ENCODE measurements around the gene ERC1.
A peak's percentile ranks its signal among the peaks of the same experiment; 100 is the strongest.

The ERC1 gene

GRCh38 chr12:954741-955140, 36.3 kb upstream of the ERC1 start:
- H3K27me3 ChIP-seq: no peaks in the 10 kb centered on the region
- no peaks in the 10 kb centered on the region for H3K9me3 ChIP-seq
- no peak overlapping the region for H3K27ac ChIP-seq
- no peak overlapping the region for H3K9ac ChIP-seq
- H3K36me3 ChIP-seq: no peaks in the 10 kb centered on the region
- no peaks in the 10 kb centered on the region for H4K20me1 ChIP-seq
- no peak overlapping the region for H3K4me2 ChIP-seq
- TF ChIP-seq Cebpa-rat (IDR thresholded peaks at IDR 0.05): no peak
- H3K4me1 ChIP-seq: peaks cover 28% of the 10 kb centered on the region
- H3K4me3 ChIP-seq: no peak overlapping the region

GRCh38 chr12:955939-956338, 35.1 kb upstream of the ERC1 start:
- no peak overlapping the region for H3K9ac ChIP-seq
- H3K27ac ChIP-seq: no peak overlapping the region
- TF ChIP-seq Cebpa-rat (IDR thresholded peaks at IDR 0.05): no peak
- no peaks in the 10 kb centered on the region for H3K36me3 ChIP-seq
- H3K4me1 ChIP-seq: peaks cover 31% of the 10 kb centered on the region
- H3K4me3 ChIP-seq: no peak overlapping the region
- no peak overlapping the region for H3K4me2 ChIP-seq
- no peaks in the 10 kb centered on the region for H3K27me3 ChIP-seq
- no peaks in the 10 kb centered on the region for H4K20me1 ChIP-seq
- H3K9me3 ChIP-seq: no peaks in the 10 kb centered on the region

- Histone ChIP-seq H3K4me1 (peaks cover 26% of the 10 kb centered on the region), H3K4me2 (peak overlapping the region; percentile 84), H3K27ac (peak overlapping the region; percentile 71), H3K36me3 (no peaks in the 10 kb centered on the region), H4K20me1 (no peaks in the 10 kb centered on the region), H3K4me3 (peak overlapping the region; percentile 12), H3K9ac (peak overlapping the region; percentile 48), H3K9me3 (no peaks in the 10 kb centered on the region), H3K27me3 (no peaks in the 10 kb centered on the region)
- TF ChIP-seq Cebpa-rat (IDR thresholded peaks at IDR 0.05): no peak
These were observed 32.4 kb upstream of the ERC1 start for GRCh38 chr12:958588-959123.

- H3K9ac ChIP-seq: no peak overlapping the region
- H3K27me3 ChIP-seq: no peaks in the 10 kb centered on the region
- no peaks in the 10 kb centered on the region for H3K9me3 ChIP-seq
- no peaks in the 10 kb centered on the region for H4K20me1 ChIP-seq
- peaks cover 16% of the 10 kb centered on the region for H3K4me1 ChIP-seq
- peak; percentile 7; the same call in 1 of the 2 replicates for TF ChIP-seq Cebpa-rat (IDR thresholded peaks at IDR 0.05)
- H3K4me2 ChIP-seq: no peak overlapping the region
- H3K36me3 ChIP-seq: no peaks in the 10 kb centered on the region
- no peak overlapping the region for H3K4me3 ChIP-seq
- H3K27ac ChIP-seq: no peak overlapping the region
These were observed 24.3 kb upstream of the ERC1 start for GRCh38 chr12:966724-967123.

- peaks cover 16% of the 10 kb centered on the region for H3K4me1 ChIP-seq
- H3K9ac ChIP-seq: no peak overlapping the region
- H4K20me1 ChIP-seq: no peaks in the 10 kb centered on the region
- no peaks in the 10 kb centered on the region for H3K27me3 ChIP-seq
- no peaks in the 10 kb centered on the region for H3K36me3 ChIP-seq
- no peak overlapping the region for H3K4me3 ChIP-seq
- H3K4me2 ChIP-seq: no peak overlapping the region
- no peak for TF ChIP-seq Cebpa-rat (IDR thresholded peaks at IDR 0.05)
- no peaks in the 10 kb centered on the region for H3K9me3 ChIP-seq
- no peak overlapping the region for H3K27ac ChIP-seq
These were observed 23.4 kb upstream of the ERC1 start for GRCh38 chr12:967641-968040.

GRCh38 chr12:968545-968944, 22.5 kb upstream of the ERC1 start:
- no peaks in the 10 kb centered on the region for H4K20me1 ChIP-seq
- peaks cover 16% of the 10 kb centered on the region for H3K4me1 ChIP-seq

GRCh38 chr12:969821-970220, 21.2 kb upstream of the ERC1 start:
- no peak for TF ChIP-seq Cebpa-rat (IDR thresholded peaks at IDR 0.05)
- no peak overlapping the region for H3K4me2 ChIP-seq

More at GRCh38 chr12:968545-968944, 22.5 kb upstream of the ERC1 start:
- Histone ChIP-seq H3K4me3 (no peak overlapping the region), H3K36me3 (no peaks in the 10 kb centered on the region), H3K9me3 (no peaks in the 10 kb centered on the region), H3K4me2 (peak overlapping the region; percentile 18; the same call in 1 of the 2 replicates), H3K9ac (no peak overlapping the region), H3K27me3 (no peaks in the 10 kb centered on the region), H3K27ac (no peak overlapping the region)
- TF ChIP-seq Cebpa-rat (IDR thresholded peaks at IDR 0.05): no peak

GRCh38 chr12:971991-972390, 19.0 kb upstream of the ERC1 start:
- Histone ChIP-seq H3K27me3 (no peaks in the 10 kb centered on the region), H4K20me1 (no peaks in the 10 kb centered on the region), H3K4me2 (no peak overlapping the region), H3K4me1 (peaks cover 10% of the 10 kb centered on the region), H3K9me3 (no peaks in the 10 kb centered on the region), H3K27ac (no peak overlapping the region), H3K36me3 (0 out of 2 replicates have a peak, but pooled peaks cover 6% of the 10 kb centered on the region), H3K4me3 (no peak overlapping the region), H3K9ac (no peak overlapping the region)
- TF ChIP-seq Cebpa-rat (IDR thresholded peaks at IDR 0.05): no peak

More at GRCh38 chr12:969821-970220, 21.2 kb upstream of the ERC1 start:
- no peak overlapping the region for H3K4me3 ChIP-seq
- H4K20me1 ChIP-seq: no peaks in the 10 kb centered on the region
- H3K9ac ChIP-seq: no peak overlapping the region
- H3K4me1 ChIP-seq: peaks cover 12% of the 10 kb centered on the region
- H3K9me3 ChIP-seq: no peaks in the 10 kb centered on the region
- H3K27me3 ChIP-seq: no peaks in the 10 kb centered on the region
- no peak overlapping the region for H3K27ac ChIP-seq
- H3K36me3 ChIP-seq: no peaks in the 10 kb centered on the region

- TF ChIP-seq Cebpa-rat (IDR thresholded peaks at IDR 0.05): no peak
- Histone ChIP-seq H3K27me3 (no peaks in the 10 kb centered on the region), H3K4me3 (no peak overlapping the region), H3K36me3 (0 out of 2 replicates have a peak, but pooled peaks cover 9% of the 10 kb centered on the region), H3K4me1 (peaks cover 5% of the 10 kb centered on the region; the same call in 1 of the 2 replicates), H3K4me2 (no peak overlapping the region), H3K9ac (no peak overlapping the region), H3K27ac (no peak overlapping the region), H3K9me3 (no peaks in the 10 kb centered on the region), H4K20me1 (no peaks in the 10 kb centered on the region)
These were observed 16.7 kb upstream of the ERC1 start for GRCh38 chr12:974271-974862.

- Histone ChIP-seq H3K27ac (no peak overlapping the region), H4K20me1 (no peaks in the 10 kb centered on the region), H3K27me3 (no peaks in the 10 kb centered on the region), H3K9me3 (no peaks in the 10 kb centered on the region), H3K4me1 (peaks cover 5% of the 10 kb centered on the region; the same call in 1 of the 2 replicates), H3K4me3 (no peak overlapping the region), H3K4me2 (no peak overlapping the region), H3K36me3 (0 out of 2 replicates have a peak, but pooled peaks cover 9% of the 10 kb centered on the region), H3K9ac (no peak overlapping the region)
- no peak for TF ChIP-seq Cebpa-rat (IDR thresholded peaks at IDR 0.05)
These were observed 14.4 kb upstream of the ERC1 start for GRCh38 chr12:976644-977043.
